Prostate gland (tissue), 2 donors: ENCODE measurements around the gene LMO7. TPM values are rescaled to one million over a fixed set of nuclear protein-coding genes. Genes with fewer than 3 reads are reported as not detected.
"Not testable (repeated sequence)": the region's sequence is repeated elsewhere in the genome, so short reads cannot be mapped to it uniquely, and the experiment has no call there.

Experiments used
- DNase-seq: peaks from one replicate; pipeline ENCODE4 v3.0.0-alpha.2; 2019; ENCODE audit warnings: low spot score
- H3K27ac ChIP-seq, 2 donors: fragments of 200-600 bp; sonication (generic); 2 replicates each; pipeline ENCODE4 v1.5.1; 2017 to 2019
- H3K27me3 ChIP-seq: fragments of 200-600 bp; sonication (generic); replicated peaks from 2 replicates; pipeline ENCODE4 v1.5.1; 2019; ENCODE audit not compliant: insufficient read depth
- H3K36me3 ChIP-seq, 2 donors: fragments of 200-600 bp; sonication (generic); 1 replicate in 1 of 2; 2 replicates in 1 of 2; pipeline versions ENCODE4 v1.5.1 to v1.8.1; 2017 to 2019
- H3K4me1 ChIP-seq: fragments of 200-600 bp; sonication (generic); replicated peaks from 2 replicates; pipeline ENCODE4 v1.5.1; 2019
- H3K4me3 ChIP-seq, 2 donors: fragments of 200-600 bp; sonication (generic); 2 replicates each; pipeline ENCODE4 v1.5.1; 2017 to 2019
- H3K9me3 ChIP-seq: fragments of 200-600 bp; sonication (generic); 2 replicates; pipeline ENCODE4 v1.5.1; 2017
- CTCF ChIP-seq, 4 experiments: fragments of 200-600 bp in 2 of 4; fragments of 450-650 bp in 2 of 4; sonication (generic) in 2 of 4; IDR thresholded peaks; 1 replicate in 3 of 4; 2 replicates in 1 of 4; pipeline ENCODE4 v1.5.1; 2016 to 2019; ENCODE audit warnings: antibody characterized with exemption in 4 of 4, mild to moderate bottlenecking in 2 of 4, moderate library complexity in 2 of 4
- POLR2A ChIP-seq: fragments of 450-650 bp; IDR thresholded peaks from one replicate; pipeline ENCODE4 v1.6.1; 2016; ENCODE audit warnings: antibody characterized with exemption, mild to moderate bottlenecking
- POLR2AphosphoS5 ChIP-seq: sonication (generic); formaldehyde crosslinking; IDR thresholded peaks from one replicate; pipeline ENCODE4 v1.6.1; 2017; ENCODE audit warnings: antibody characterized with exemption
- WGBS: methylation state at CpG from one replicate; pipeline ENCODE4 v1.1.5; 2018; 5-methylcytosine and 5-hydroxymethylcytosine counted together
- intact Hi-C: fragments of 100-400 bp; cut with DNase I; formaldehyde crosslinking; loops from one replicate; pipeline ENCODE4 v1.14.2; 2022
- total RNA-seq, 2 donors: library from RNA; depleted of rRNA; stranded (reverse); fragments of >200 nt; gene quantifications; one replicate each; pipeline ENCODE4 v1.1.0, GENCODE V29; 2016

The LMO7 gene
- total RNA-seq, 2 donors from 2014 or later, result 87.8 to 99.9 TPM

- no peaks in the 10 kb centered on the region for H3K4me1 ChIP-seq
- H3K4me3 ChIP-seq, result no peak overlapping the region
- H3K27ac ChIP-seq, result no peak overlapping the region
- H3K9me3 ChIP-seq, result no peaks in the 10 kb centered on the region
- H3K27me3 ChIP-seq, result no peaks in the 10 kb centered on the region
- H3K36me3 ChIP-seq, result no peaks in the 10 kb centered on the region
- intact Hi-C loops, result no loop called here
- no peak for DNase-seq
- no peak for TF ChIP-seq CTCF (IDR thresholded peaks at IDR 0.05)
- no peak for TF ChIP-seq POLR2A
- TF ChIP-seq POLR2AphosphoS5, result no peak
- 95% methylated on average over 2 of the region's 2 CpGs for WGBS
These were observed 85.2 kb downstream of the LMO7 start for GRCh38 chr13:75721307-75721706.

GRCh38 chr13:75723901-75724300 is 87.8 kb downstream of the LMO7 start:
- H3K27ac ChIP-seq, result peak overlapping the region in 1 of 2 donors; percentile 4

GRCh38 chr13:75724752-75725517 is 88.8 kb downstream of the LMO7 start:
- no peaks in the 10 kb centered on the region for H3K9me3 ChIP-seq
- no peaks in the 10 kb centered on the region for H3K36me3 ChIP-seq
- DNase-seq, result peak; percentile 29
- H3K27ac ChIP-seq, result peak overlapping the region; percentile 22 to 54
- TF ChIP-seq POLR2A, result no peak
- TF ChIP-seq POLR2AphosphoS5, result peak; percentile 40
- WGBS, result 35% methylated on average over 3 of the region's 3 CpGs
- H3K4me1 ChIP-seq, result no peaks in the 10 kb centered on the region
- no peaks in the 10 kb centered on the region for H3K27me3 ChIP-seq
- intact Hi-C loops, result no loop called here
- H3K4me3 ChIP-seq, result no peak overlapping the region

More at GRCh38 chr13:75723901-75724300, 87.8 kb downstream of the LMO7 start:
- intact Hi-C loops, result no loop called here
- Histone ChIP-seq H3K36me3 (no peaks in the 10 kb centered on the region), H3K9me3 (no peaks in the 10 kb centered on the region), H3K27me3 (no peaks in the 10 kb centered on the region), H3K4me3 (no peak overlapping the region), H3K4me1 (no peaks in the 10 kb centered on the region)
- TF ChIP-seq CTCF (IDR thresholded peaks at IDR 0.05) (no peak), POLR2A (no peak), POLR2AphosphoS5 (no peak)
- no peak for DNase-seq

- no peaks in the 10 kb centered on the region for H3K9me3 ChIP-seq
- intact Hi-C loops, result no loop called here
- no peaks in the 10 kb centered on the region for H3K36me3 ChIP-seq
- DNase-seq, result no peak
- H3K4me3 ChIP-seq, result no peak overlapping the region
- no peaks in the 10 kb centered on the region for H3K4me1 ChIP-seq
- TF ChIP-seq POLR2A, result no peak
- TF ChIP-seq POLR2AphosphoS5, result no peak
- no peak for TF ChIP-seq CTCF (IDR thresholded peaks at IDR 0.05)
- H3K27me3 ChIP-seq, result no peaks in the 10 kb centered on the region
- H3K27ac ChIP-seq, result peak overlapping the region in 1 of 2 donors; percentile 0
These were observed 89.6 kb downstream of the LMO7 start for GRCh38 chr13:75725736-75726135.

GRCh38 chr13:75726306-75726705 is 90.2 kb downstream of the LMO7 start:
- Histone ChIP-seq H3K4me1 (no peaks in the 10 kb centered on the region), H3K4me3 (no peak overlapping the region), H3K27ac (peak overlapping the region in 1 of 2 donors; percentile 0), H3K36me3 (no peaks in the 10 kb centered on the region), H3K27me3 (no peaks in the 10 kb centered on the region), H3K9me3 (no peaks in the 10 kb centered on the region)
- no peak for DNase-seq
- TF ChIP-seq POLR2A, result no peak
- no peak for TF ChIP-seq CTCF (IDR thresholded peaks at IDR 0.05)
- TF ChIP-seq POLR2AphosphoS5, result no peak
- intact Hi-C loops, result no loop called here
- 38% methylated on average over 2 of the region's 2 CpGs for WGBS

GRCh38 chr13:75733113-75733512 is 97.0 kb downstream of the LMO7 start:
- H3K4me3 ChIP-seq, DNase-seq, H3K36me3 ChIP-seq, H3K27me3 ChIP-seq, H3K9me3 ChIP-seq, H3K27ac ChIP-seq, H3K4me1 ChIP-seq, intact Hi-C loops: not testable (repeated sequence)
- WGBS, result 90% methylated on average over 8 of the region's 11 CpGs
